ENCODE results near the gene FREM1. TPM values are rescaled to one million over a fixed set of nuclear protein-coding genes. Genes with fewer than 3 reads are reported as not detected.

FREM1 gene
- polyA plus RNA-seq, 1 donor from 2014 or later = 2.3 TPM

- H3K4me3 ChIP-seq (ENCODE audit: low read length) = no peak overlapping the region
- no peaks in the 10 kb centered on the region for H3K79me2 ChIP-seq (replicated peaks; ENCODE audit: insufficient read depth, low read length)
- H2AFZ ChIP-seq (ENCODE audit: low read depth, low read length) = no peak overlapping the region
Observed at GRCh38 chr9:14908295-14909180, 1.7 kb downstream of the FREM1 start.

GRCh38 chr9:14907696-14908095 lies 2.5 kb downstream of the FREM1 start:
- H2AFZ ChIP-seq (ENCODE audit: low read depth, low read length) = no peak overlapping the region
- no peaks in the 10 kb centered on the region for H3K9me2 ChIP-seq (ENCODE audit: insufficient read depth, low read length)
- no peak overlapping the region for H3K4me2 ChIP-seq (ENCODE audit: low read length)
- H3F3A ChIP-seq (ENCODE audit: insufficient read depth, low read length, poor library complexity, severe bottlenecking) = no peaks in the 10 kb centered on the region
- H3K36me3 ChIP-seq (ENCODE audit: insufficient read depth, low read length) = no peaks in the 10 kb centered on the region
- no peak overlapping the region for H3K4me3 ChIP-seq (ENCODE audit: low read length)
- no peak overlapping the region for H3K27ac ChIP-seq (ENCODE audit: low read length)
- H3K79me2 ChIP-seq (replicated peaks; ENCODE audit: insufficient read depth, low read length) = no peaks in the 10 kb centered on the region
- H3K27me3 ChIP-seq (ENCODE audit: insufficient read depth, low read depth, low read length) = peaks cover 32% of the 10 kb centered on the region
- no peak overlapping the region for H3K9ac ChIP-seq (ENCODE audit: low read length)
- H3K9me3 ChIP-seq (ENCODE audit: low read length) = no peaks in the 10 kb centered on the region
- no peaks in the 10 kb centered on the region for H4K20me1 ChIP-seq (ENCODE audit: insufficient read depth)
- no peak for TF ChIP-seq RAD21 (conservative IDR thresholded peaks at IDR 0.05)
- TF ChIP-seq CTCF (IDR thresholded peaks at IDR 0.05; ENCODE audit: poor library complexity, severe bottlenecking) = no peak
- TF ChIP-seq TAF1 (IDR thresholded peaks at IDR 0.05; ENCODE audit: low read depth) = no peak
- no peak for TF ChIP-seq EZH2 (IDR thresholded peaks at IDR 0.05; ENCODE audit: borderline replicate concordance, insufficient read depth, low read length, poor library complexity, severe bottlenecking)
- TF ChIP-seq MXI1 (conservative IDR thresholded peaks at IDR 0.05; ENCODE audit: poor library complexity, severe bottlenecking) = no peak
- no peak for TF ChIP-seq EP300 (conservative IDR thresholded peaks at IDR 0.05; ENCODE audit: poor library complexity, severe bottlenecking)
- TF ChIP-seq POLR2AphosphoS5 (IDR thresholded peaks at IDR 0.05) = no peak
- no peak for TF ChIP-seq SMC3 (conservative IDR thresholded peaks at IDR 0.05; ENCODE audit: poor library complexity)

More at GRCh38 chr9:14908295-14909180, 1.7 kb downstream of the FREM1 start:
- TF ChIP-seq CTCF (IDR thresholded peaks at IDR 0.05; ENCODE audit: poor library complexity, severe bottlenecking) (no peak), REST (IDR thresholded peaks at IDR 0.05; ENCODE audit: borderline replicate concordance) (no peak)
- Histone ChIP-seq H3K9ac (ENCODE audit: low read length) (no peak overlapping the region), H3K27me3 (ENCODE audit: insufficient read depth, low read depth, low read length) (peaks cover 32% of the 10 kb centered on the region), H3K9me2 (ENCODE audit: insufficient read depth, low read length) (no peaks in the 10 kb centered on the region), H3K4me2 (ENCODE audit: low read length) (no peak overlapping the region), H3K27ac (ENCODE audit: low read length) (no peak overlapping the region), H3K36me3 (ENCODE audit: insufficient read depth, low read length) (no peaks in the 10 kb centered on the region), H3K9me3 (ENCODE audit: low read length) (no peaks in the 10 kb centered on the region), H4K20me1 (ENCODE audit: insufficient read depth) (no peaks in the 10 kb centered on the region), H3F3A (ENCODE audit: insufficient read depth, low read length, poor library complexity, severe bottlenecking) (no peaks in the 10 kb centered on the region)

All from neural cell (in vitro differentiated cells).